ENCODE data around the gene TYSND1.
"Not testable (repeated sequence)": the region's sequence is repeated elsewhere in the genome, so short reads cannot be mapped to it uniquely, and the experiment has no call there.

TYSND1 gene

GRCh38 chr10:70175516-70175915 lies 29.0 kb upstream of the TYSND1 start:
- peaks cover 6% of the 10 kb centered on the region for H3K27me3 Mint-ChIP-seq
- ATAC-seq (ENCODE audit: low read depth) (no peak), DNase-seq (ENCODE audit: low spot score in 2 of 2) (no peak)
- no peak overlapping the region for H3K27ac Mint-ChIP-seq
- no peak overlapping the region for H3K4me3 Mint-ChIP-seq
- peaks cover 3% of the 10 kb centered on the region for H3K36me3 Mint-ChIP-seq
- H3K9me3 Mint-ChIP-seq: peaks cover 3% of the 10 kb centered on the region
- peaks cover 2% of the 10 kb centered on the region for H3K4me1 Mint-ChIP-seq

- H3K4me3 Mint-ChIP-seq: no peak overlapping the region
- H3K27ac Mint-ChIP-seq: no peak overlapping the region
- no peaks in the 10 kb centered on the region for H3K27me3 Mint-ChIP-seq
- peaks cover 7% of the 10 kb centered on the region for H3K4me1 Mint-ChIP-seq
- H3K9me3 Mint-ChIP-seq: no peaks in the 10 kb centered on the region
- ATAC-seq (ENCODE audit: low read depth) (no peak), DNase-seq (ENCODE audit: low spot score in 2 of 2) (peak in 1 of 2 donors; percentile 5)
- no peaks in the 10 kb centered on the region for H3K36me3 Mint-ChIP-seq
Observed at GRCh38 chr10:70174058-70174741, 27.7 kb upstream of the TYSND1 start.

- Mint-ChIP-seq H3K27ac (peak overlapping the region; percentile 98), H3K4me3 (peak overlapping the region; percentile 98), H3K36me3 (peaks cover 4% of the 10 kb centered on the region), H3K27me3 (no peaks in the 10 kb centered on the region), H3K9me3 (no peaks in the 10 kb centered on the region), H3K4me1 (peaks cover 25% of the 10 kb centered on the region)
- ATAC-seq (ENCODE audit: low read depth): peak; percentile 14
- DNase-seq (ENCODE audit: low spot score in 2 of 2): peak in 1 of 2 donors; percentile 7
Observed at GRCh38 chr10:70169649-70170364, 23.3 kb upstream of the TYSND1 start.

- Mint-ChIP-seq H3K27me3 (no peaks in the 10 kb centered on the region), H3K36me3 (peaks cover 4% of the 10 kb centered on the region), H3K4me1 (peaks cover 28% of the 10 kb centered on the region), H3K9me3 (no peaks in the 10 kb centered on the region), H3K4me3 (peak overlapping the region; percentile 98), H3K27ac (peak overlapping the region; percentile 98)
- DNase-seq (ENCODE audit: low spot score in 2 of 2) (no peak), ATAC-seq (ENCODE audit: low read depth) (no peak)
Observed at GRCh38 chr10:70169011-70169410, 22.5 kb upstream of the TYSND1 start.

GRCh38 chr10:70167246-70167645 lies 20.7 kb upstream of the TYSND1 start:
- peaks cover 8% of the 10 kb centered on the region for H3K36me3 Mint-ChIP-seq
- ATAC-seq (ENCODE audit: low read depth): no peak

GRCh38 chr10:70166394-70166793 lies 19.9 kb upstream of the TYSND1 start:
- Mint-ChIP-seq H3K4me1 (peaks cover 43% of the 10 kb centered on the region), H3K27ac (no peak overlapping the region), H3K4me3 (no peak overlapping the region), H3K9me3 (no peaks in the 10 kb centered on the region), H3K27me3 (no peaks in the 10 kb centered on the region), H3K36me3 (peaks cover 13% of the 10 kb centered on the region)
- DNase-seq (ENCODE audit: low spot score in 2 of 2): no peak
- no peak for ATAC-seq (ENCODE audit: low read depth)

More at GRCh38 chr10:70167246-70167645, 20.7 kb upstream of the TYSND1 start:
- Mint-ChIP-seq H3K4me1 (peaks cover 39% of the 10 kb centered on the region), H3K4me3 (peak overlapping the region; percentile 32), H3K27me3 (no peaks in the 10 kb centered on the region), H3K9me3 (no peaks in the 10 kb centered on the region), H3K27ac (no peak overlapping the region)
- DNase-seq (ENCODE audit: low spot score in 2 of 2): no peak

GRCh38 chr10:70164163-70164562 lies 17.7 kb upstream of the TYSND1 start:
- H3K4me3 Mint-ChIP-seq: no peak overlapping the region
- peaks cover 18% of the 10 kb centered on the region for H3K36me3 Mint-ChIP-seq
- DNase-seq (ENCODE audit: low spot score in 2 of 2): no peak
- no peaks in the 10 kb centered on the region for H3K9me3 Mint-ChIP-seq
- H3K4me1 Mint-ChIP-seq: peaks cover 39% of the 10 kb centered on the region
- no peak overlapping the region for H3K27ac Mint-ChIP-seq
- ATAC-seq (ENCODE audit: low read depth): no peak
- H3K27me3 Mint-ChIP-seq: no peaks in the 10 kb centered on the region

GRCh38 chr10:70163448-70163847 lies 16.9 kb upstream of the TYSND1 start:
- H3K27me3 Mint-ChIP-seq: no peaks in the 10 kb centered on the region
- H3K36me3 Mint-ChIP-seq: peaks cover 23% of the 10 kb centered on the region
- no peak for ATAC-seq (ENCODE audit: low read depth)
- peaks cover 34% of the 10 kb centered on the region for H3K4me1 Mint-ChIP-seq
- H3K27ac Mint-ChIP-seq: no peak overlapping the region
- DNase-seq (ENCODE audit: low spot score in 2 of 2): no peak
- H3K9me3 Mint-ChIP-seq: no peaks in the 10 kb centered on the region
- H3K4me3 Mint-ChIP-seq: no peak overlapping the region

- no peak overlapping the region for H3K4me3 Mint-ChIP-seq
Observed at GRCh38 chr10:70162892-70163201, 16.3 kb upstream of the TYSND1 start.

GRCh38 chr10:70162151-70162891 lies 15.8 kb upstream of the TYSND1 start:
- H3K4me1 Mint-ChIP-seq: peaks cover 31% of the 10 kb centered on the region
- no peaks in the 10 kb centered on the region for H3K9me3 Mint-ChIP-seq
- ATAC-seq (ENCODE audit: low read depth): no peak
- no peak overlapping the region for H3K4me3 Mint-ChIP-seq
- no peak for DNase-seq (ENCODE audit: low spot score in 2 of 2)
- H3K36me3 Mint-ChIP-seq: peaks cover 23% of the 10 kb centered on the region
- peak overlapping the region; percentile 72 for H3K27ac Mint-ChIP-seq
- no peaks in the 10 kb centered on the region for H3K27me3 Mint-ChIP-seq

More at GRCh38 chr10:70162892-70163201, 16.3 kb upstream of the TYSND1 start:
- H3K27me3 Mint-ChIP-seq: no peaks in the 10 kb centered on the region
- no peak for DNase-seq (ENCODE audit: low spot score in 2 of 2)
- peak; percentile 45 for ATAC-seq (ENCODE audit: low read depth)
- H3K4me1 Mint-ChIP-seq: peaks cover 32% of the 10 kb centered on the region
- H3K27ac Mint-ChIP-seq: peak overlapping the region; percentile 63
- peaks cover 23% of the 10 kb centered on the region for H3K36me3 Mint-ChIP-seq
- no peaks in the 10 kb centered on the region for H3K9me3 Mint-ChIP-seq

GRCh38 chr10:70160798-70161197 lies 14.3 kb upstream of the TYSND1 start:
- no peak overlapping the region for H3K4me3 Mint-ChIP-seq
- no peak for ATAC-seq (ENCODE audit: low read depth)

GRCh38 chr10:70159366-70159765 lies 12.9 kb upstream of the TYSND1 start:
- H3K9me3 Mint-ChIP-seq; H3K27me3 Mint-ChIP-seq; DNase-seq (ENCODE audit: low spot score in 2 of 2); ATAC-seq (ENCODE audit: low read depth); H3K27ac Mint-ChIP-seq; H3K4me3 Mint-ChIP-seq: not testable (repeated sequence)
- Mint-ChIP-seq H3K36me3 (peaks cover 37% of the 10 kb centered on the region), H3K4me1 (peaks cover 24% of the 10 kb centered on the region)

More at GRCh38 chr10:70160798-70161197, 14.3 kb upstream of the TYSND1 start:
- peaks cover 25% of the 10 kb centered on the region for H3K4me1 Mint-ChIP-seq
- H3K27ac Mint-ChIP-seq: no peak overlapping the region
- no peaks in the 10 kb centered on the region for H3K9me3 Mint-ChIP-seq
- no peak for DNase-seq (ENCODE audit: low spot score in 2 of 2)
- no peaks in the 10 kb centered on the region for H3K27me3 Mint-ChIP-seq
- peaks cover 30% of the 10 kb centered on the region for H3K36me3 Mint-ChIP-seq

GRCh38 chr10:70158113-70158512 lies 11.6 kb upstream of the TYSND1 start:
- Mint-ChIP-seq H3K36me3 (peaks cover 37% of the 10 kb centered on the region), H3K27ac (no peak overlapping the region), H3K4me1 (peaks cover 13% of the 10 kb centered on the region), H3K4me3 (no peak overlapping the region), H3K9me3 (no peaks in the 10 kb centered on the region), H3K27me3 (no peaks in the 10 kb centered on the region)
- DNase-seq (ENCODE audit: low spot score in 2 of 2) (no peak), ATAC-seq (ENCODE audit: low read depth) (no peak)

- H3K27ac Mint-ChIP-seq: no peak overlapping the region
Observed at GRCh38 chr10:70155255-70155838, 8.8 kb upstream of the TYSND1 start.

More at GRCh38 chr10:70155255-70155838, 8.8 kb upstream of the TYSND1 start:
- Mint-ChIP-seq H3K9me3 (no peaks in the 10 kb centered on the region), H3K27me3 (no peaks in the 10 kb centered on the region), H3K4me1 (peaks cover 4% of the 10 kb centered on the region), H3K36me3 (peaks cover 43% of the 10 kb centered on the region), H3K4me3 (no peak overlapping the region)
- ATAC-seq (ENCODE audit: low read depth) (no peak), DNase-seq (ENCODE audit: low spot score in 2 of 2) (no peak)
